ENCODE measurements around the gene LY6G6D.
A peak's percentile ranks its signal among the peaks of the same experiment; 100 is the strongest.
"Not testable (repeated sequence)": the region's sequence is repeated elsewhere in the genome, so short reads cannot be mapped to it uniquely, and the experiment has no call there.

LY6G6D gene

GRCh38 chr6:31692353-31692752, 22.8 kb upstream of the LY6G6D start:
- no peak for DNase-seq (ENCODE audit: low read depth in 2 of 2)

GRCh38 chr6:31692886-31693285, 22.3 kb upstream of the LY6G6D start:
- DNase-seq (ENCODE audit: low read depth in 2 of 2) = no peak

GRCh38 chr6:31693535-31693934, 21.6 kb upstream of the LY6G6D start:
- DNase-seq (ENCODE audit: low read depth in 2 of 2) = no peak

GRCh38 chr6:31697555-31697954, 17.6 kb upstream of the LY6G6D start:
- no peak for DNase-seq (ENCODE audit: low read depth in 2 of 2)

GRCh38 chr6:31700740-31701401, 14.3 kb upstream of the LY6G6D start:
- DNase-seq (ENCODE audit: low read depth in 2 of 2) = no peak

- DNase-seq (ENCODE audit: low read depth in 2 of 2) = no peak
Measured at GRCh38 chr6:31701666-31702404, 13.3 kb upstream of the LY6G6D start.

GRCh38 chr6:31702405-31702818, 12.7 kb upstream of the LY6G6D start:
- no peak for DNase-seq (ENCODE audit: low read depth in 2 of 2)

- DNase-seq (ENCODE audit: low read depth in 2 of 2) = peak; percentile 93 to 95
Measured at GRCh38 chr6:31702819-31703716, 12.1 kb upstream of the LY6G6D start, which contains the start of gene ABHD16A. Gene ABHD16A, minus strand, starts transcription at chr6:31703324. Its CDS starts 43 bp downstream, at chr6:31703281.

- no peak for DNase-seq (ENCODE audit: low read depth in 2 of 2)
Measured at GRCh38 chr6:31705931-31706330, 9.2 kb upstream of the LY6G6D start.

- no peak for DNase-seq (ENCODE audit: low read depth in 2 of 2)
Measured at GRCh38 chr6:31706599-31706998, 8.5 kb upstream of the LY6G6D start, which contains the start of gene LY6G6F. Gene LY6G6F, plus strand, starts transcription at chr6:31706866. Its CDS starts 41 bp downstream, at chr6:31706907.

GRCh38 chr6:31707701-31708100, 7.4 kb upstream of the LY6G6D start:
- DNase-seq (ENCODE audit: low read depth in 2 of 2) = no peak

GRCh38 chr6:31708224-31708623, 6.9 kb upstream of the LY6G6D start:
- DNase-seq (ENCODE audit: low read depth in 2 of 2) = no peak

- DNase-seq (ENCODE audit: low read depth in 2 of 2) = not testable (repeated sequence)
Measured at GRCh38 chr6:31709157-31709556, 6.0 kb upstream of the LY6G6D start.

GRCh38 chr6:31710523-31711219, 4.5 kb upstream of the LY6G6D start:
- no peak for DNase-seq (ENCODE audit: low read depth in 2 of 2)

GRCh38 chr6:31711233-31711632, 3.9 kb upstream of the LY6G6D start:
- no peak for DNase-seq (ENCODE audit: low read depth in 2 of 2)

- DNase-seq (ENCODE audit: low read depth in 2 of 2) = no peak
Measured at GRCh38 chr6:31712296-31712695, 2.9 kb upstream of the LY6G6D start.

- DNase-seq (ENCODE audit: low read depth in 2 of 2) = no peak
Measured at GRCh38 chr6:31713465-31713864, 1.7 kb upstream of the LY6G6D start.

GRCh38 chr6:31713991-31714684, 1.0 kb upstream of the LY6G6D start:
- DNase-seq (ENCODE audit: low read depth in 2 of 2) = no peak

GRCh38 chr6:31717499-31718222, 2.5 kb downstream of the LY6G6D start:
- no peak for DNase-seq (ENCODE audit: low read depth in 2 of 2)

GRCh38 chr6:31718265-31718664, 3.1 kb downstream of the LY6G6D start:
- no peak for DNase-seq (ENCODE audit: low read depth in 2 of 2)
